Cardiac muscle cell (in vitro differentiated cells and primary cell): ENCODE results near the gene CNIH3. TPM values are rescaled to one million over a fixed set of nuclear protein-coding genes. Genes with fewer than 3 reads are reported as not detected.

Source experiments
- DNase-seq, 2 donors: peaks; one replicate each; pipeline versions ENCODE4 v3.0.0 to v3.0.0-alpha.2; 2010 to 2017; ENCODE audit warnings: low read depth in 1 of 2, low spot score in 1 of 2
- H3K27ac ChIP-seq: fragments of 200-600 bp; sonication (generic); 2 replicates; pipeline ENCODE4 v1.5.1; 2016
- H3K27me3 ChIP-seq: fragments of 200-600 bp; sonication (generic); 2 replicates; pipeline ENCODE4 v1.6.0; 2016; ENCODE audit warnings: control low read depth
- H3K36me3 ChIP-seq: fragments of 200-600 bp; sonication (generic); 2 replicates; pipeline ENCODE4 v1.5.1; 2016; ENCODE audit warnings: control low read depth
- H3K4me1 ChIP-seq: fragments of 200-600 bp; sonication (generic); 2 replicates; pipeline ENCODE4 v1.8.1; 2017; ENCODE audit warnings: low read depth, mild to moderate bottlenecking, mixed run types
- H3K4me3 ChIP-seq: fragments of 200-600 bp; sonication (generic); 2 replicates; pipeline ENCODE4 v1.5.1; 2016; ENCODE audit warnings: mild to moderate bottlenecking
- H3K9me3 ChIP-seq: fragments of 200-600 bp; sonication (generic); 2 replicates; pipeline ENCODE4 v1.5.1; 2017; ENCODE audit warnings: low read depth, mild to moderate bottlenecking, control low read depth
- CTCF ChIP-seq: IDR thresholded peaks from 2 replicates; pipeline ENCODE4 v1.5.1; 2012; ENCODE audit warnings: low read depth, mild to moderate bottlenecking, low read length
- polyA plus RNA-seq: library from polyadenylated mRNA; unstranded; fragments of >200 nt; fragmentation: Nextera tagmentation; extraction: Ambion mirVana; gene quantifications from 2 replicates; pipeline ENCODE4 v1.2.1, GENCODE V29; 2016
- total RNA-seq: library from RNA; depleted of rRNA; stranded (reverse); fragments of >200 nt; gene quantifications from 2 replicates; pipeline ENCODE4 v1.2.3, GENCODE V29; 2016

CNIH3 gene
- total and polyA plus RNA-seq, 2 experiments from 2014 or later: 3.2 to 4.2 TPM

- no peak for DNase-seq
- Histone ChIP-seq H3K9me3 (no peaks in the 10 kb centered on the region), H3K27ac (no peak overlapping the region), H3K36me3 (no peaks in the 10 kb centered on the region), H3K27me3 (no peaks in the 10 kb centered on the region), H3K4me1 (peaks cover 8% of the 10 kb centered on the region), H3K4me3 (no peak overlapping the region)
- no peak for TF ChIP-seq CTCF
These were observed 21.8 kb downstream of the CNIH3 start for GRCh38 chr1:224637936-224638335.

GRCh38 chr1:224639426-224639975 is 23.4 kb downstream of the CNIH3 start:
- H3K4me1 ChIP-seq: peaks cover 7% of the 10 kb centered on the region
- no peak overlapping the region for H3K4me3 ChIP-seq
- H3K9me3 ChIP-seq: no peaks in the 10 kb centered on the region
- no peaks in the 10 kb centered on the region for H3K36me3 ChIP-seq
- TF ChIP-seq CTCF: no peak
- no peaks in the 10 kb centered on the region for H3K27me3 ChIP-seq
- no peak for DNase-seq
- no peak overlapping the region for H3K27ac ChIP-seq

GRCh38 chr1:224640018-224640417 is 23.9 kb downstream of the CNIH3 start:
- no peak for TF ChIP-seq CTCF
- Histone ChIP-seq H3K4me1 (peaks cover 7% of the 10 kb centered on the region), H3K4me3 (no peak overlapping the region), H3K27ac (no peak overlapping the region), H3K27me3 (no peaks in the 10 kb centered on the region), H3K9me3 (no peaks in the 10 kb centered on the region), H3K36me3 (no peaks in the 10 kb centered on the region)
- no peak for DNase-seq

GRCh38 chr1:224640587-224640986 is 24.5 kb downstream of the CNIH3 start:
- Histone ChIP-seq H3K4me1 (peaks cover 8% of the 10 kb centered on the region), H3K4me3 (no peak overlapping the region), H3K27ac (no peak overlapping the region), H3K27me3 (no peaks in the 10 kb centered on the region), H3K36me3 (no peaks in the 10 kb centered on the region), H3K9me3 (no peaks in the 10 kb centered on the region)
- no peak for DNase-seq
- TF ChIP-seq CTCF: no peak

GRCh38 chr1:224641030-224641429 is 24.9 kb downstream of the CNIH3 start:
- peaks cover 12% of the 10 kb centered on the region for H3K4me1 ChIP-seq
- DNase-seq: no peak
- no peak overlapping the region for H3K4me3 ChIP-seq
- TF ChIP-seq CTCF: no peak
- no peak overlapping the region for H3K27ac ChIP-seq
- H3K36me3 ChIP-seq: no peaks in the 10 kb centered on the region
- H3K27me3 ChIP-seq: no peaks in the 10 kb centered on the region
- no peaks in the 10 kb centered on the region for H3K9me3 ChIP-seq

GRCh38 chr1:224643653-224644052 is 27.5 kb downstream of the CNIH3 start:
- no peak for DNase-seq
- no peak for TF ChIP-seq CTCF
- H3K27ac ChIP-seq: no peak overlapping the region

More at GRCh38 chr1:224643653-224644052, 27.5 kb downstream of the CNIH3 start:
- Histone ChIP-seq H3K9me3 (no peaks in the 10 kb centered on the region), H3K4me1 (peaks cover 12% of the 10 kb centered on the region), H3K4me3 (no peak overlapping the region), H3K27me3 (no peaks in the 10 kb centered on the region), H3K36me3 (no peaks in the 10 kb centered on the region)
